GM10248 (cell line): ENCODE measurements around the gene RBM20.

Experiments used
- CTCF ChIA-PET: fragments of 300-600 bp; sonication (Branson Sonifier 250); formaldehyde crosslinking; extraction: SDS; loops from one replicate; lab custom pipeline; 2021; ENCODE audit warnings: antibody characterized with exemption; lab: Yijun Ruan, JAX
- POLR2A ChIA-PET: fragments of 350-650 bp; sonication (Branson Sonifier 250); formaldehyde crosslinking; extraction: SDS; loops from one replicate; lab custom pipeline; 2020; ENCODE audit warnings: antibody characterized with exemption; lab: Yijun Ruan, JAX
- DNase-seq: peaks from one replicate; pipeline ENCODE4 v3.0.0; 2012; ENCODE audit errors: extremely low spot score
- CTCF ChIP-seq: IDR thresholded peaks from 2 replicates; pipeline ENCODE4 v1.5.1; 2012; ENCODE audit warnings: mild to moderate bottlenecking, low read depth; ENCODE audit errors: extremely low read depth, missing control alignments, control extremely low read depth

RBM20 gene

GRCh38 chr10:110876000-110876399 lies 231.9 kb downstream of the RBM20 start:
- CTCF ChIA-PET, result interaction anchor here (0.7 to 1.2 kb wide), 3 partner anchors 37 to 43 kb away, joined by 3 to 4 read pairs (median 4); partner anchors contain the start of genes BBIP1 and SHOC2
- no peak for TF ChIP-seq CTCF
- DNase-seq, result no peak
- POLR2A ChIA-PET, result no interaction called here

GRCh38 chr10:110876788-110877187 lies 232.7 kb downstream of the RBM20 start:
- no peak for DNase-seq
- POLR2A ChIA-PET, result no interaction called here
- CTCF ChIA-PET, result interaction anchor here (0.7 to 1.8 kb wide), 6 partner anchors 9 to 128 kb away, joined by 3 to 5 read pairs (median 4); partner anchors contain the start of genes BBIP1 and SHOC2
- TF ChIP-seq CTCF, result no peak

GRCh38 chr10:110880012-110880411 lies 235.9 kb downstream of the RBM20 start:
- TF ChIP-seq CTCF, result no peak
- CTCF ChIA-PET, result interaction anchor here (1.4 to 2.3 kb wide), 3 partner anchors 13 to 77 kb away, joined by 4 to 9 read pairs (median 6); no protein-coding TSS in a partner anchor

GRCh38 chr10:110881247-110881646 lies 237.1 kb downstream of the RBM20 start:
- DNase-seq, result no peak
- no peak for TF ChIP-seq CTCF
- ChIA-PET POLR2A (no interaction called here), CTCF (interaction anchor here (1.0 to 2.3 kb wide), 4 partner anchors 9 to 78 kb away, joined by 4 to 9 read pairs (median 5); no protein-coding TSS in a partner anchor)

More at GRCh38 chr10:110880012-110880411, 235.9 kb downstream of the RBM20 start:
- POLR2A ChIA-PET, result interaction anchor here (0.5 kb wide), 1 partner anchor 11 kb away, joined by 4 read pairs; no protein-coding TSS in a partner anchor
- DNase-seq, result no peak

- no peak for DNase-seq
- no peak for TF ChIP-seq CTCF
- POLR2A ChIA-PET, result no interaction called here
- CTCF ChIA-PET, result interaction anchor here (0.8 to 3.1 kb wide), 6 partner anchors 9 to 209 kb away, joined by 3 to 20 read pairs (median 4); no protein-coding TSS in a partner anchor
These were observed 237.8 kb downstream of the RBM20 start for GRCh38 chr10:110881905-110882304.

GRCh38 chr10:110883924-110884323 lies 239.8 kb downstream of the RBM20 start:
- CTCF ChIA-PET, result interaction anchor here (1.2 to 3.1 kb wide), 3 partner anchors 9 to 138 kb away, joined by 3 to 20 read pairs (median 3); no protein-coding TSS in a partner anchor
- POLR2A ChIA-PET, result no interaction called here
- no peak for DNase-seq
- no peak for TF ChIP-seq CTCF
